ENCODE results near the gene FAM90A1.
"Not testable (repeated sequence)": the region's sequence is repeated elsewhere in the genome, so short reads cannot be mapped to it uniquely, and the experiment has no call there.

FAM90A1 gene

GRCh38 chr12:8233300-8233855, 6.0 kb upstream of the FAM90A1 start:
- DNase-seq, result not testable (repeated sequence)

GRCh38 chr12:8231666-8232608, 4.5 kb upstream of the FAM90A1 start:
- DNase-seq, result peak in 4 of 5 donors; percentile 43 to 60 (median 46)

- DNase-seq, result not testable (repeated sequence)
These were observed 3.6 kb upstream of the FAM90A1 start for GRCh38 chr12:8231049-8231448.

GRCh38 chr12:8229486-8229885, 2.1 kb upstream of the FAM90A1 start:
- DNase-seq, result not testable (repeated sequence)

- not testable (repeated sequence) for DNase-seq
These were observed 1.2 kb upstream of the FAM90A1 start for GRCh38 chr12:8228607-8229006.

GRCh38 chr12:8227732-8228077, 287 bp upstream of the FAM90A1 start:
- DNase-seq, result not testable (repeated sequence)

GRCh38 chr12:8226355-8226754, 1.1 kb downstream of the FAM90A1 start:
- DNase-seq, result no peak

GRCh38 chr12:8224782-8225181, 2.6 kb downstream of the FAM90A1 start:
- DNase-seq, result not testable (repeated sequence)

GRCh38 chr12:8223646-8224045, 3.8 kb downstream of the FAM90A1 start:
- not testable (repeated sequence) for DNase-seq

GRCh38 chr12:8222303-8222702, 5.1 kb downstream of the FAM90A1 start:
- DNase-seq, result not testable (repeated sequence)

- not testable (repeated sequence) for DNase-seq
These were observed 5.6 kb downstream of the FAM90A1 start for GRCh38 chr12:8221844-8222243.

GRCh38 chr12:8221375-8221774, 6.0 kb downstream of the FAM90A1 start:
- not testable (repeated sequence) for DNase-seq

- not testable (repeated sequence) for DNase-seq
These were observed 8.6 kb downstream of the FAM90A1 start for GRCh38 chr12:8218711-8219382.

- not testable (repeated sequence) for DNase-seq
These were observed 29.6 kb downstream of the FAM90A1 start for GRCh38 chr12:8197685-8198308.

- not testable (repeated sequence) for DNase-seq
These were observed 39.3 kb downstream of the FAM90A1 start for GRCh38 chr12:8188088-8188487.

- not testable (repeated sequence) for DNase-seq
These were observed 43.2 kb downstream of the FAM90A1 start for GRCh38 chr12:8184206-8184605.

- not testable (repeated sequence) for DNase-seq
These were observed 44.1 kb downstream of the FAM90A1 start for GRCh38 chr12:8183346-8183745.

- DNase-seq, result not testable (repeated sequence)
These were observed 44.5 kb downstream of the FAM90A1 start for GRCh38 chr12:8182923-8183322.

- DNase-seq, result not testable (repeated sequence)
These were observed 46.1 kb downstream of the FAM90A1 start for GRCh38 chr12:8181271-8181670.

GRCh38 chr12:8179989-8180585, 47.3 kb downstream of the FAM90A1 start:
- DNase-seq, result peak; percentile 49 to 73 (median 55)

- not testable (repeated sequence) for DNase-seq
These were observed 54.5 kb downstream of the FAM90A1 start for GRCh38 chr12:8172911-8173310.
